Heart left ventricle (tissue), 16 donors: ENCODE results near the gene DHRS12. TPM values are rescaled to one million over a fixed set of nuclear protein-coding genes. Genes with fewer than 3 reads are reported as not detected.

Experiments
- ATAC-seq, 4 donors: fragments of 200-7000 bp; cut with Tn5 transposase; one replicate each; pipeline ENCODE4 v1.9.1; 2020 to 2022; ENCODE audit warnings: moderate library complexity in 4 of 4, mild to moderate bottlenecking in 3 of 4, moderate number of reproducible peaks in 1 of 4
- DNase-seq, 5 donors: peaks; one replicate each; pipeline ENCODE4 v3.0.0-alpha.2; 2020
- H3K27ac ChIP-seq, 12 donors: fragments of 200-600 bp; sonication (generic) in 4 of 12; one replicate each; pipeline versions ENCODE4 v1.5.0 to v1.8.0; 2016 to 2022; ENCODE audit warnings: mild to moderate bottlenecking in 2 of 12
- H3K27me3 ChIP-seq, 9 donors: fragments of 200-600 bp; sonication (generic) in 2 of 9; one replicate each; pipeline versions ENCODE4 v1.5.1 to v1.8.0; 2016 to 2022; ENCODE audit warnings: mild to moderate bottlenecking in 3 of 9
- H3K36me3 ChIP-seq, 9 donors: fragments of 200-600 bp; sonication (generic) in 2 of 9; one replicate each; pipeline versions ENCODE4 v1.5.0 to v1.8.0; 2018 to 2022; ENCODE audit warnings: mild to moderate bottlenecking in 2 of 9
- H3K4me1 ChIP-seq, 12 donors: fragments of 200-600 bp; sonication (generic) in 4 of 12; one replicate each; pipeline versions ENCODE4 v1.5.0 to v1.8.0; 2016 to 2022; ENCODE audit warnings: mild to moderate bottlenecking in 3 of 12
- H3K4me3 ChIP-seq, 12 donors: fragments of 200-600 bp; sonication (generic) in 4 of 12; one replicate each; pipeline versions ENCODE4 v1.5.0 to v1.8.0; 2017 to 2022; ENCODE audit warnings: mild to moderate bottlenecking in 9 of 12, moderate library complexity in 4 of 12
- H3K9me3 ChIP-seq, 12 donors: fragments of 200-600 bp; sonication (generic) in 4 of 12; one replicate each; pipeline versions ENCODE4 v1.5.0 to v1.8.0; 2016 to 2022; ENCODE audit warnings: mild to moderate bottlenecking in 1 of 12
- POLR2A ChIP-seq, 2 donors: fragments of 450-650 bp; IDR thresholded peaks; one replicate each; pipeline ENCODE4 v1.6.1; 2017; ENCODE audit warnings: antibody characterized with exemption in 2 of 2, mild to moderate bottlenecking in 2 of 2, moderate library complexity in 2 of 2
- WGBS, 4 donors: extraction: QIAGEN DNeasy Blood & Tissue Kit in 2 of 4; methylation state at CpG; one replicate each; pipeline versions ENCODE4 v1.1.5 to v1.1.7; 2013 to 2018; 5-methylcytosine and 5-hydroxymethylcytosine counted together
- intact Hi-C, 10 donors: fragments of 100-400 bp; cut with DNase I; formaldehyde crosslinking; loops; one replicate each; pipeline versions ENCODE4 v1.11.1 to v1.14.2; 2022
- polyA plus RNA-seq, 2 donors: library from polyadenylated mRNA; stranded (reverse); fragments of 200-250 nt; gene quantifications; one replicate each; pipeline ENCODE4 v1.2.3, GENCODE V29; 2013
- total RNA-seq, 9 donors: library from RNA; depleted of rRNA in 2 of 9; stranded (reverse); fragments of >200 nt in 2 of 9; fragmentation: NEBNext Ultra II Directional in 3 of 9; extraction: Animal tissue kit (Norgen Biotek cat#: 25700) in 3 of 9; gene quantifications; one replicate each; pipeline versions ENCODE4 v1.1.0 to v1.2.4, GENCODE V29; 2016 to 2023
- TF ChIP-seq, protein P1 (sequence below), 12 donors: fragments of 200-600 bp; sonication (generic) in 4 of 12; IDR thresholded peaks; one replicate each; pipeline versions ENCODE4 v1.5.0 to v1.8.0; 2018 to 2022; ENCODE audit warnings: antibody characterized with exemption in 12 of 12, mild to moderate bottlenecking in 5 of 12
- donor health status: ischemic (EF 13 %, LVEDD 7.1; RV severe dilation, severe dysfunction).
- donor health status: healthy with polysubstance abuse.
- donor health status: DM: no; HTN: yes; CAD: no.
- donor health status: DM: no; HTN: no; CAD: no.
- donor health status: ischemic (EF 25% LVEDD 6.9; RV normal size, moderate dysfunction).
- donor health status: ischemic (EF 25% LVEDD 5.7; RV mildly dilated, moderate dysfunction).
- donor health status: healthy.
- donor health status: DM: yes; HTN: yes; CAD: no.
- donor health status: ischemic (EF 35%, LVEDD 5.7; RV mildly dilated, moderate dysfunction).
- donor health status: nonischemic (EF 11% LVEDD 7.7; RV severe dilation, severe dysfunction).
- donor health status: DM: yes; HTN: yes; CAD: no.
- donor health status: PGD.
- donor health status: ischemic (EF 29% LVEDD 5.4; RV normal size, mild dysfunction).
- donor health status: nonischemic (EF 23%, LVEDD 6.1; RV moderate dilation, normal function).

Gene DHRS12
- total and polyA plus RNA-seq, 11 donors = 3.9 to 13.9 (median 12.1) TPM

GRCh38 chr13:51843529-51843928 is 39.6 kb upstream of the DHRS12 start:
- TF ChIP-seq, protein P1, sequence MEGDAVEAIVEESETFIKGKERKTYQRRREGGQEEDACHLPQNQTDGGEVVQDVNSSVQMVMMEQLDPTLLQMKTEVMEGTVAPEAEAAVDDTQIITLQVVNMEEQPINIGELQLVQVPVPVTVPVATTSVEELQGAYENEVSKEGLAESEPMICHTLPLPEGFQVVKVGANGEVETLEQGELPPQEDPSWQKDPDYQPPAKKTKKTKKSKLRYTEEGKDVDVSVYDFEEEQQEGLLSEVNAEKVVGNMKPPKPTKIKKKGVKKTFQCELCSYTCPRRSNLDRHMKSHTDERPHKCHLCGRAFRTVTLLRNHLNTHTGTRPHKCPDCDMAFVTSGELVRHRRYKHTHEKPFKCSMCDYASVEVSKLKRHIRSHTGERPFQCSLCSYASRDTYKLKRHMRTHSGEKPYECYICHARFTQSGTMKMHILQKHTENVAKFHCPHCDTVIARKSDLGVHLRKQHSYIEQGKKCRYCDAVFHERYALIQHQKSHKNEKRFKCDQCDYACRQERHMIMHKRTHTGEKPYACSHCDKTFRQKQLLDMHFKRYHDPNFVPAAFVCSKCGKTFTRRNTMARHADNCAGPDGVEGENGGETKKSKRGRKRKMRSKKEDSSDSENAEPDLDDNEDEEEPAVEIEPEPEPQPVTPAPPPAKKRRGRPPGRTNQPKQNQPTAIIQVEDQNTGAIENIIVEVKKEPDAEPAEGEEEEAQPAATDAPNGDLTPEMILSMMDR (IDR thresholded peaks at IDR 0.05) = no peak
- TF ChIP-seq POLR2A (IDR thresholded peaks at IDR 0.05) = no peak
- DNase-seq (no peak), ATAC-seq (no peak)
- Histone ChIP-seq H3K9me3 (no peaks in the 10 kb centered on the region), H3K4me1 (peaks cover 0 to 9% (median 0%) of the 10 kb centered on the region in 12 donors), H3K36me3 (no peaks in the 10 kb centered on the region), H3K4me3 (no peak overlapping the region), H3K27ac (no peak overlapping the region), H3K27me3 (peaks cover 0 to 5% (median 0%) of the 10 kb centered on the region in 9 donors)
- 74 to 78% (median 75%) methylated on average over 3 of the region's 3 CpGs for WGBS, 4 donors
- intact Hi-C loops = loop anchor here in 1 of 10 donors (10.0 kb wide), 1 partner anchor 281 kb away; the partner anchor contains the start of gene NEK5

- intact Hi-C loops = loop anchor here in 1 of 10 donors (10.0 kb wide), 1 partner anchor 283 kb away; the partner anchor contains the start of gene NEK5
- Histone ChIP-seq H3K36me3 (no peaks in the 10 kb centered on the region), H3K9me3 (no peaks in the 10 kb centered on the region), H3K4me3 (no peak overlapping the region), H3K4me1 (peaks cover 0 to 7% (median 0%) of the 10 kb centered on the region in 12 donors), H3K27me3 (peaks cover 0 to 5% (median 0%) of the 10 kb centered on the region in 9 donors), H3K27ac (no peak overlapping the region)
- WGBS, 4 donors = 80 to 81% (median 80%) methylated on average over 6 of the region's 6 CpGs
- DNase-seq (no peak), ATAC-seq (no peak)
- TF ChIP-seq POLR2A (IDR thresholded peaks at IDR 0.05) = no peak
- TF ChIP-seq, protein P1 (IDR thresholded peaks at IDR 0.05) = no peak
These were observed 37.8 kb upstream of the DHRS12 start for GRCh38 chr13:51841732-51842131.

DNA sequence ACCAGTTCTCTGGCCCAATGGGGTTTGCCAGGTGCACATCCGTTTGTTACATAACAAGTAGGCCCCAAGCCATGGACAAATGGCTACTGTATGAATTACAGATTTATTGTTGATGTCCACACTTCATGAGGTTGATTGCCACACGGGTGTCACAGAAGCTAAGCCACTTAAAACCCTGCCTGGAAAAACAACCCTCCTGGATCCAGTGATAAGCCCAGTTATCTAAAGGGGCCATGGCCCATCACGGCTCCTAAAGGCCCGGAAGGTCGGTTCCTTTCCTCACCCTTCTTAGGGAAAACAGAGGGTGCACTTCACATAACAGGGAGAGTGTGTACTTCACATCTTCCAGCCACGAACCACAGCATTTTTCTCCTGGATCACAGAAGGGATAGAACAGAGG is 37.0 kb upstream of the DHRS12 start:
- whole genome bisulfite sequencing, 4 donors = 73 to 80% (median 77%) methylated on average over 6 of the region's 6 CpGs
- Histone ChIP-seq H3K27ac (no peak overlapping the region), H3K36me3 (no peaks in the 10 kb centered on the region), H3K4me1 (peaks cover 0 to 7% (median 0%) of the 10 kb centered on the region in 12 donors), H3K27me3 (peaks cover 0 to 5% (median 0%) of the 10 kb centered on the region in 9 donors), H3K9me3 (no peaks in the 10 kb centered on the region), H3K4me3 (no peak overlapping the region)
- intact Hi-C loops = loop anchor here in 1 of 10 donors (10.0 kb wide), 1 partner anchor 284 kb away; the partner anchor contains the start of gene NEK5
- ATAC-seq = no peak
- no peak for TF ChIP-seq POLR2A (IDR thresholded peaks at IDR 0.05)
- TF ChIP-seq, protein P1 (IDR thresholded peaks at IDR 0.05) = no peak
- no peak for DNase-seq

DNA sequence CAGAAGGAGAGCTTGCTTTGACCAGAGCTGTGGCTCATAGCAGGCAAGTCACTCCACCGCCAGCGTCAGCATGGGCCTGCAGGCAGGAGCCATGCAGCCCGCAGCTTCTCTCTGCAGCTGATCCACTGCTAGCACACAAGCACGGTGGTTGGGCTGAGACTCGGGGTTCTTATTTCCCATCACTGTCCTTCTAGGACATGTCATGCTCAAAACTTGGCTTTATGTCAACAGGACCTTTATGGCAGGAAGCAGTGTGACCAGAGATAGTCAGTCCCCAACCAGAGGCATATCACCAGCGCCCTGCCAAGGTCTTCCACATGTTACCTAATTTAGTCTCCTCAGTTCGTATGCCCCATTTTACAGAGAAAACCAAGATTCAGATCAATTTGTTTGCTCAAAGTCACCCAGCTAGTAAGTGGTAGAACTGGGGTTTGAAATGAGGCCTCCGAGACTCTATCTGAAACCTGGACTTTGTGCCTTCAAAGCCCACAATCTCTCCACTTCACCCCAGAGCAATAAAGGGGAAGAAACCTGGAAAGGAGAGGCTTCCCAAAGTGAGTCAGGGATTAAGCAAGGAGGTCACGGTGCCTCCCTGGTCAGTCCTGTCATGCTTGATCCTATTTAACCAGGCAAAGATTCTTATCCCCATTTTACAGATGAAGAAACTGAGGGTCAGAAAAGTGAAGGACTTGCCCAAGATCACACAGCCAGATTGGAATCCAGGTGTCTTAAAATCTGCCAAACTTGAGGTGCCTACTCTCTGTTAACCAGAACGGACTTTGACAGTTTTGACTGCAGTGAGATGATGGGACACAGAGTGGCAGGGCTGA is 36.0 kb upstream of the DHRS12 start:
- Histone ChIP-seq H3K27me3 (peaks cover 0 to 5% (median 0%) of the 10 kb centered on the region in 9 donors), H3K27ac (no peak overlapping the region), H3K4me3 (no peak overlapping the region), H3K9me3 (no peaks in the 10 kb centered on the region), H3K36me3 (no peaks in the 10 kb centered on the region), H3K4me1 (peaks cover 0 to 3% (median 0%) of the 10 kb centered on the region in 12 donors)
- TF ChIP-seq, protein P1 (IDR thresholded peaks at IDR 0.05) = no peak
- peak in 3 of 4 donors; percentile 18 to 63 (median 54) for ATAC-seq
- no peak for DNase-seq
- intact Hi-C loops = loop anchor here in 1 of 10 donors (10.0 kb wide), 1 partner anchor 285 kb away; the partner anchor contains the start of gene NEK5
- 61 to 72% (median 66%) methylated on average over 8 to 10 of the region's 10 CpGs for WGBS, 4 donors
